ENCODE data around the gene TMEM63A. TPM values are rescaled to one million over a fixed set of nuclear protein-coding genes. Genes with fewer than 3 reads are reported as not detected.

The TMEM63A gene
- polyA plus RNA-seq, 1 of the 3 experiments (the other 2 are of a cell fraction) = 13.5 TPM

DNA sequence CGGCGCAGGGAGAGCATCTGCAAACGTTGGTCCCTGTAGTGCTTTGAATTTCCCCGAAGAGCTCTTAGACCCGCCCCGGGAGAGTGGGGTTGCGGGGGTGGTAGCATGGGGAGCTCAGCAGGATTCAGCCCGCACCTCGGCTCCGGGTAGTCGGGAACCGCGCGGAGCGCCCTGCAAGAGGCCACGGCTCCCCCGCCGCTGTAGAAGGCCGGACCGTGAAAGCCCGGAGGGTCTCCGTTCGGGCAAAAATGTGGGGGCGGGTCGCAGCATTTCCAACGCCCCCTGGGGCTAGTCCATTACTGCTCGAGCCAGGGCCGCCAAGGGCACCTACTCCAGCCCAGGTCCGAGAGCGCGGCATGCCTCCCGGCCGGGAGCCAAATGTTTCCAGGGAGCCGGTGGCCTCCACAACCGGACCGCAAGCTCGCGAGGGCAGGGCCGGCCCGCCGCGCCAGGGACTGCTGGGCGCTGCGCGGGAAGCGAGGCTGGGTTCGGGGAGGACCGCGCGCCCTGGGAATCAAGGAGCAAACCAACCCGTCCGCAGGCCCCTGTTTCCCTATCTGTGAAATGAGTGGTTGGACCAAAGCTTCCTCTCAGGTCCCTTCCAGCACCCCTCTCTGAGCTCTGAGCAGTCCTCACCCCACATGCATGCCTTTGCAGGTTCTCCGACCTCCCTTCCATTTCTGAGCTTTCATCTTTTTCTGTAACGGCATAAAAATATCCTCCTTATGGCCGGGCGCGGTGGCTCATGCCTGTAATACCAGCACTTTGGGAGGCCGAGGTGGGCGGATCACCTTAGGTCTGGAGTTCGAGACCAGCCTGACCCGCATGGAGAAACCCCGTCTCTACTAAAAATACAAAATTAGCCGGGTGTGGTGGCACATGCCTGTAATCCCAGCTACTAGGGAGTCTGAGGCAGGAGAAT is 775 bp upstream of the TMEM63A start:
- Histone ChIP-seq H3K79me2 (ENCODE audit: insufficient read depth) (peaks cover 7% of the 10 kb centered on the region; the same call in 1 of the 2 replicates), H3K4me3 (ENCODE audit: low read depth in 2 of 2, low read length in 1 of 2) (peak overlapping the region; percentile 78 to 89), H4K20me1 (ENCODE audit: insufficient read depth) (no peaks in the 10 kb centered on the region), H3K9me3 (no peaks in the 10 kb centered on the region), H3K36me3 (replicated peaks in 1 of 2; ENCODE audit: control insufficient read depth in 1 of 2, insufficient read depth in 2 of 2, low read length in 1 of 2) (no peaks in the 10 kb centered on the region), H3K9me2 (no peaks in the 10 kb centered on the region), H3K4me1 (ENCODE audit: control insufficient read depth in 1 of 2, insufficient read depth in 2 of 2, low read depth in 1 of 2, low read length in 1 of 2) (peaks cover 0 to 25% of the 10 kb centered on the region in 2 experiments; a peak in 1 of 4 replicates), H3K27ac (ENCODE audit: low read depth in 2 of 2, low read length in 1 of 2) (peak overlapping the region; percentile 46 to 56), H3K27me3 (ENCODE audit: insufficient read depth) (no peaks in the 10 kb centered on the region), H2AFZ (ENCODE audit: low read depth) (peak overlapping the region; percentile 96), H3K9ac (peak overlapping the region; percentile 85), H3K4me2 (peak overlapping the region; percentile 94), H3F3A (replicated peaks; ENCODE audit: insufficient read depth) (peaks cover 4% of the 10 kb centered on the region)
- 29% methylated on average over 34 of the region's 63 CpGs for WGBS (ENCODE audit: low lambda C conversion rate)
- peak; percentile 84 for DNase-seq
- POLR2A ChIA-PET = interaction anchor here (0.8 to 2.7 kb wide), 3 partner anchors 21 to 105 kb away, joined by 4 to 7 read pairs (median 4); partner anchors contain the start of gene SRP9
- CTCF ChIA-PET = interaction anchor here (0.8 to 3.9 kb wide), 8 partner anchors 11 to 408 kb away, joined by 3 to 21 read pairs (median 5); partner anchors contain the start of gene SRP9
- TF ChIP-seq NFIC (IDR thresholded peaks at IDR 0.05; ENCODE audit: borderline replicate concordance) (peak; percentile 27; the same call in 1 of the 2 replicates), SIN3A (IDR thresholded peaks at IDR 0.05; ENCODE audit: borderline replicate concordance, low read depth, low read length) (peak; percentile 43; the same call in 1 of the 2 replicates)
- TF ChIP-seq, protein P1, sequence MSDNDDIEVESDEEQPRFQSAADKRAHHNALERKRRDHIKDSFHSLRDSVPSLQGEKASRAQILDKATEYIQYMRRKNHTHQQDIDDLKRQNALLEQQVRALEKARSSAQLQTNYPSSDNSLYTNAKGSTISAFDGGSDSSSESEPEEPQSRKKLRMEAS (IDR thresholded peaks at IDR 0.05; ENCODE audit: low read depth) = no peak

DNA sequence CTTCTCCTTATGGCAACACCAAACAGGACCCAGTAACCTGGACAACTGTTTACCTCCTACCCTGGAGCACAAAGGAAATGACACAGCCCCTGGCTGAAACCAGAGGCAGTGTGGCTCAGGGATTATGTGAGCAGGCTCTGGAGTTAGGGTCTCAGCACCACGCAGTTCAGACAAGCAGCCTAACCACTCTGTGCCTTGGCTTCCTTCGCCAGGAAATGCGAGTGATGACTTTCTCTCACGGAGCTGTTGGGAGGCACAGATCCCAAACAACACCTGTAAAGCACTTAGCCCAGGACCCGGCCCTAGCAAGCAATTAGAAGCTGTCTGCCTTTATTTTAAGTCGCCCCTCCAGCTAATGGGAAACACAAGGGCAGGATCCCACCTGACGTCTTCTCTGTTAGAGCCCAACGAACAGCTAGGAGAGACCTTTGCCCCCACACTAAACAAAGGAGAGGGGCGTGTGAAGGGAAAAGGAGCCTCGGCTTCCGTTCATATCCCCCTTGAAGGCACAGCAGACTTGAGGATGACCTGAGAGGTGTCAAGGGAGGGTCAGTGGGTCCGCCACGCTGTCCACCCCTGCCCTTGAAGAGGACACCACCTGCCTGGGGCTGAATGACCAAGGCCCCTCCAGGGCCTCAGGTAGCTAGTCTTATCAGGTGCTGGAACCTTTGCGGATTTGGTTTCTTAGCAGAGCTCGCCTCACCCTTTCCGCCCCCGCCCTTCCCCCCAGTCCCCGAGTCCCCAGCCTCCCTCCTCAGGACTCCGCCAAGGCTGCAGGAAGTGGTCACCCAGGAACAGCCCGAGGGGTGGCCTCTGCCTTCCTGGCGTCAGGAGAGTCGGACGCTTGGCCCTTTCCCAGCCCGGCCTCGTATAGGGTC is 860 bp downstream of the TMEM63A start:
- H3K79me2 ChIP-seq (ENCODE audit: insufficient read depth) = peaks cover 7% of the 10 kb centered on the region; the same call in 1 of the 2 replicates
- no peak for TF ChIP-seq EP300 (IDR thresholded peaks at IDR 0.05; ENCODE audit: borderline replicate concordance in 1 of 2, low read depth in 1 of 2, low read length in 1 of 2)
- 75% methylated on average over 23 of the region's 25 CpGs for WGBS (ENCODE audit: low lambda C conversion rate)
- ChIA-PET POLR2A (interaction anchor here (1.1 kb wide), 1 partner anchor 104 kb away, joined by 3 read pairs; the partner anchor contains the start of gene SRP9), CTCF (interaction anchor here (0.7 to 3.9 kb wide), 10 partner anchors 13 to 406 kb away, joined by 3 to 21 read pairs (median 4); partner anchors contain the start of gene SRP9)
- DNase-seq = peak; percentile 41
- peak overlapping the region; percentile 78 to 89 for H3K4me3 ChIP-seq (ENCODE audit: low read depth in 2 of 2, low read length in 1 of 2)
- peaks cover 0 to 34% of the 10 kb centered on the region in 2 experiments; a peak in 1 of 4 replicates for H3K4me1 ChIP-seq (ENCODE audit: control insufficient read depth in 1 of 2, insufficient read depth in 2 of 2, low read depth in 1 of 2, low read length in 1 of 2)
- no peaks in the 10 kb centered on the region for H4K20me1 ChIP-seq (ENCODE audit: insufficient read depth)
- peak overlapping the region in 1 of 2 experiments; percentile 46; a peak in 1 of 4 replicates for H3K27ac ChIP-seq (ENCODE audit: low read depth in 2 of 2, low read length in 1 of 2)
- H3K36me3 ChIP-seq (replicated peaks in 1 of 2; ENCODE audit: control insufficient read depth in 1 of 2, insufficient read depth in 2 of 2, low read length in 1 of 2) = no peaks in the 10 kb centered on the region
- no peaks in the 10 kb centered on the region for H3K9me2 ChIP-seq
- no peaks in the 10 kb centered on the region for H3K27me3 ChIP-seq (ENCODE audit: insufficient read depth)
- peak overlapping the region; percentile 94 for H3K4me2 ChIP-seq
- H3K9me3 ChIP-seq = no peaks in the 10 kb centered on the region
- H3K9ac ChIP-seq = peak overlapping the region; percentile 85; the same call in 1 of the 2 replicates
- peak overlapping the region; percentile 98 for H2AFZ ChIP-seq (ENCODE audit: low read depth)
- peaks cover 4% of the 10 kb centered on the region for H3F3A ChIP-seq (replicated peaks; ENCODE audit: insufficient read depth)

DNA sequence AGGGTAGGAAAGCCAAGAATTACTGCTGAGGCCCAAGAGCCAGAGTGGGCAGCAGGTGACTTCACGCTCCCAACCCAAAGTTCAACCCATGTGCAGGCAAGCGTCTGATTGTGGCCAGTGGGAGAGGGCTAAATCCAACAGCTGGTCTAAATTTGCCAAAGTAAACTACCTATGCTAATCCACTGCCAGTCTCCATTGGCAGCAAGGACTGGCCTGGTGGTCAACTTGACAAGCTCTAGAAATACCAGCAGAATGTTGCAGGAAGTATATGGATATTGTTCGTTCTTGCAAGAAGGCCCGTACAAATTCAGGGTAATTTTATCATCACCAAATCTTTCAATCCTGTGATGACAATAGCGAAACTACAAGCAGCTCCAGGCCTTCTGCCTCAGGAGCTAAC is 1.5 kb downstream of the TMEM63A start:
- CTCF ChIA-PET = interaction anchor here (1.0 to 3.9 kb wide), 3 partner anchors 21 to 406 kb away, joined by 3 to 21 read pairs (median 4); no protein-coding TSS in a partner anchor
- no peak for TF ChIP-seq EZH2phosphoT487 (IDR thresholded peaks at IDR 0.05; ENCODE audit: borderline replicate concordance, low read depth)
- no peak for TF ChIP-seq MEF2A (IDR thresholded peaks at IDR 0.05; ENCODE audit: borderline replicate concordance, low read depth)
- no peak for TF ChIP-seq ELF1 (IDR thresholded peaks at IDR 0.05)
- TF ChIP-seq, protein P2, sequence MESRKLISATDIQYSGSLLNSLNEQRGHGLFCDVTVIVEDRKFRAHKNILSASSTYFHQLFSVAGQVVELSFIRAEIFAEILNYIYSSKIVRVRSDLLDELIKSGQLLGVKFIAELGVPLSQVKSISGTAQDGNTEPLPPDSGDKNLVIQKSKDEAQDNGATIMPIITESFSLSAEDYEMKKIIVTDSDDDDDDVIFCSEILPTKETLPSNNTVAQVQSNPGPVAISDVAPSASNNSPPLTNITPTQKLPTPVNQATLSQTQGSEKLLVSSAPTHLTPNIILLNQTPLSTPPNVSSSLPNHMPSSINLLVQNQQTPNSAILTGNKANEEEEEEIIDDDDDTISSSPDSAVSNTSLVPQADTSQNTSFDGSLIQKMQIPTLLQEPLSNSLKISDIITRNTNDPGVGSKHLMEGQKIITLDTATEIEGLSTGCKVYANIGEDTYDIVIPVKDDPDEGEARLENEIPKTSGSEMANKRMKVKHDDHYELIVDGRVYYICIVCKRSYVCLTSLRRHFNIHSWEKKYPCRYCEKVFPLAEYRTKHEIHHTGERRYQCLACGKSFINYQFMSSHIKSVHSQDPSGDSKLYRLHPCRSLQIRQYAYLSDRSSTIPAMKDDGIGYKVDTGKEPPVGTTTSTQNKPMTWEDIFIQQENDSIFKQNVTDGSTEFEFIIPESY (IDR thresholded peaks at IDR 0.05; ENCODE audit: borderline replicate concordance, low read depth) = no peak
- no peak for TF ChIP-seq TAF1 (IDR thresholded peaks at IDR 0.05; ENCODE audit: borderline replicate concordance, low read depth, low read length)
- no peak for TF ChIP-seq GABPA (IDR thresholded peaks at IDR 0.05; ENCODE audit: low read depth)

More for the DNA sequence above, 1.5 kb downstream of the TMEM63A start:
- Histone ChIP-seq H3K4me1 (ENCODE audit: control insufficient read depth in 1 of 2, insufficient read depth in 2 of 2, low read depth in 1 of 2, low read length in 1 of 2) (peaks cover 0 to 34% of the 10 kb centered on the region in 2 experiments; a peak in 1 of 4 replicates), H3K4me2 (peak overlapping the region; percentile 94), H3K9me2 (no peaks in the 10 kb centered on the region), H3K36me3 (replicated peaks in 1 of 2; ENCODE audit: control insufficient read depth in 1 of 2, insufficient read depth in 2 of 2, low read length in 1 of 2) (no peaks in the 10 kb centered on the region), H3K4me3 (ENCODE audit: low read depth in 2 of 2, low read length in 1 of 2) (no peak overlapping the region), H4K20me1 (ENCODE audit: insufficient read depth) (no peaks in the 10 kb centered on the region), H3K27ac (ENCODE audit: low read depth in 2 of 2, low read length in 1 of 2) (no peak overlapping the region; a peak in 1 of 4 replicates), H3K79me2 (ENCODE audit: insufficient read depth) (peaks cover 7% of the 10 kb centered on the region; the same call in 1 of the 2 replicates), H3K9ac (no peak overlapping the region), H3K9me3 (no peaks in the 10 kb centered on the region), H2AFZ (ENCODE audit: low read depth) (no peak overlapping the region), H3F3A (replicated peaks; ENCODE audit: insufficient read depth) (peaks cover 4% of the 10 kb centered on the region), H3K27me3 (ENCODE audit: insufficient read depth) (no peaks in the 10 kb centered on the region)
- no peak for DNase-seq
- POLR2A ChIA-PET = interaction anchor here (1.0 to 1.1 kb wide), 2 partner anchors 34 to 103 kb away, joined by 3 read pairs; partner anchors contain the start of gene SRP9
- 82% methylated on average over 3 of the region's 5 CpGs for WGBS (ENCODE audit: low lambda C conversion rate)

All from SK-N-SH (cell line).